ENCODE data around the gene PHACTR1.

The PHACTR1 gene

DNA sequence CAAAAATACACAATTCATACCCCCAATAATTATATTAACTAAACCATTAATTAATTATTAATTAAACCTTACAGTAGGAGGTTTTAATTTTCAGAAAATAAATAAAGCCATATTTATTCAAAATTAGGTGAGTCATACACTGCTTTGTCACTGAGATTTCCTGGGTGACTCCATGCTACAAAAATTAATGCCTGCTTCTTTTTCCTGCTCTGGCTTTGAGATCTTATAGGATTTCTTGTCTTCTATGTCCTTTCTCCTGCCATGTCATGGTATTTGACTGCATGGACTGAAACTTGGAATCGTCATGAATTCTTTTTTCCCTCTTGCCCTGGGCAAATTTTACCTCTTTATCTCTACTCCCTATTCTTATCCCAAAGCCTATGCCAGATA, 133.2 kb downstream of the PHACTR1 start:
- no peak for DNase-seq (ENCODE audit: low spot score)

DNA sequence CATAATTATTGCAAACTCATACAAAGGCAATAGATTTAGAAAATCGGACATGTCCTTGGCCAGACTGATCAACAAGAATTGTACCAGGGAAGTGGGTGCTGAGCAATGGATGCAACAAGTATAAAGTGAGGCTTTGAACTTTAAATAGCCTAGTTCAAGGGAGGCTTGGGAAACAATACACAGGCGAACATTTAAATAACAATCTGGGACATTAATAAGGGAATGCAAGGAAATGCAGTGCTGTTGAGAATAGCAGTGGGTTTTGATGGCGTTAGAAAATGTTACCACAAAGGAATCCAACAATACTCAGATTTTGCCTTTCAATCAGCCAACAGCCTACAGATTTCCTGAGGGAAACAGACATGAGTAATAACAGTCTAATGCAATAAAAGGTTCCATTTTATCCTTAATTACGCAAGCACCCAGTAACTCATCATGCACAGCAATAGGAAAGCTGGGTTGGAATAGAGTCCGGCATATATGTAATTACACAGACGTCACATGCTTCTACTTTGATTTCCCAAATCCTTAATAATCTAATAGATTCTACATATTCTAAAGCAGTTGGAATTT, 134.6 kb downstream of the PHACTR1 start:
- no peak for DNase-seq (ENCODE audit: low spot score)

DNA sequence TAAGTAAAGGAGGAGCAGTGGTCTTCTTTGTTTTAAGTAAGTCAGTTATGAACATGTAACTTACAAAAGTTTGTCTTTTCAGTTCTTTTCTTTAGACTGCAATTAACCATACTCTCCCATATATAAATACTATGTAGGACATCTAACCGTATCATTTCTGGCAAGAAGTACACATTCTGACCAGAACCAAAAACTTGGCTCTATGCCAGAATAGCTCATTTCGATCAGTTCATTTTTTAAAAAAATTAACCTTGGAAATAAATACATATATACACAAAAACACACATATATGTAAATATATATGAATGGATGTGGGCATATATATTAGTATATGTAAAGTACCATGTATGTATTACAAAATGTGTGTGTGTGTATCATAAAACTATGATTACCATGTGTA, 145.0 kb downstream of the PHACTR1 start:
- DNase-seq (ENCODE audit: low spot score) = no peak

DNA sequence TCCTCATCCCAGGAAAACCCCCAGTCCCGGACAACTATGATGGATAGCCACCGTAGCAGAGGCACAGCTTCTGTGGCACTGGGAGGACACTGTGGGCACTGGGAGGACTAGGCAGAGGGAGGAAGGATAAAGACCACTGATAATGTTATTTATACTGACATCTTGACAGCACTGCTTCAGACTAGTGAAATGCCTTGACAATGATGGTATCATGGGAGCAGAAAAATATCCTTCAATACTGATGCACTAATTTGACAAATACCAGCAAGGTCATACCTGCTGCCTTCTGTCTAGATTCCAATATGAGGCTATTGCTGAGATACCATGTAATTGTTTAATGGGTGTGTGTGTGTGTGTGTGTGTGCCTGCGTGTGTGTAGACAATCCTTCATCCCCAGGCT, 148.6 kb downstream of the PHACTR1 start:
- DNase-seq (ENCODE audit: low spot score) = no peak

DNA sequence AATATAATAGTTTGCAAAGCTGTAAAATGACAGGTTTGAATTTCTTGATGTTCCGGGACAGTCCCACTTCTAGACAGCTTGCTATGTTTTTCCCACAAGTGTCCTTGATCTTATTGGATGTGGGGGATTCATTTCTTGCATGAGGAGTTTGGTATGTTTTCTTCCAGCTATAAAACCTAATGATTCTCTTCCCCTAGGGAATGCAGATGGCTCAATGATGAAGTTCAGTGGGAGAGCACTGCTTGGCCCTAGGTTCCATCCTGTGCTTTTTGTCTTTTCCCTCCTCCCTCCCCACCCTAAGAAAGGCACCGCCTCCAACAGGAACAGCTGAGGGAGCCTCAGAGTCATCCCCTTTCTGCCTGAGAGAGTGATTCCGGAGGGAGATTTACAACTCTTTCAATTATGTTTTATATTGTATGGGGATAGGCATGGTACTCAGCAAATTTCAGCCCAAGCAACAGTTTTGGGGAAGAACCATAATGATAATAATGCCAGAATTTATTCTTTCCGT, 149.2 kb downstream of the PHACTR1 start:
- DNase-seq (ENCODE audit: low spot score) = no peak

DNA sequence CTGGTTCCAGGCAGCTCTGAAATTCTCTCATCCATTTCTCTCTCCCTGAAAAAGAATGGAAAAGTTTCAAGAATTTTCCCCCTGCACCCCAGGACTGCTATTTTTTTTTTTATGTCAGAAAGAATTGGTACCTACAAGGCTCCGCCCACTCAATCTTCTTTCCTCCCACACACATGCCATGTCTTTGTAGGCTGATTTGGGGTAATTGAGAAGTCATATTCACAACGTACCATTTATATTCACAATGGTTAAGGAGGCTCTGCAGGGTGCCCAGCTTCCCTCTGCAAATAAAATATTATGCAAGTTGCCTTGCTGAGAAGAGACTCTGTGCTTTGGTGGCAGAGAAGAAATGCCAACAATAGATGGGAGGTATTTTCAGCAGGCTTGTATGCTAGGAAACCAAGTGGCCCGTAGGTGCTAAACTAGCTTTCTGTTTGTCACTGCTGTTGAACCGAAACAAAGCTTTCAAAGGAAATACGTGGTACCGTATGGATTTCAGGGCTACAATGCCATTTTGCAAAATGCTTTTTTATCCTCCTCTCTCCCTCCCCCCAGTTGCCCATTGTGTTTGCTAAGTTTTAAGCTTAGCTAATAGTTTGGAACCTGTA, 150.0 kb downstream of the PHACTR1 start:
- DNase-seq (ENCODE audit: low spot score) = no peak

DNA sequence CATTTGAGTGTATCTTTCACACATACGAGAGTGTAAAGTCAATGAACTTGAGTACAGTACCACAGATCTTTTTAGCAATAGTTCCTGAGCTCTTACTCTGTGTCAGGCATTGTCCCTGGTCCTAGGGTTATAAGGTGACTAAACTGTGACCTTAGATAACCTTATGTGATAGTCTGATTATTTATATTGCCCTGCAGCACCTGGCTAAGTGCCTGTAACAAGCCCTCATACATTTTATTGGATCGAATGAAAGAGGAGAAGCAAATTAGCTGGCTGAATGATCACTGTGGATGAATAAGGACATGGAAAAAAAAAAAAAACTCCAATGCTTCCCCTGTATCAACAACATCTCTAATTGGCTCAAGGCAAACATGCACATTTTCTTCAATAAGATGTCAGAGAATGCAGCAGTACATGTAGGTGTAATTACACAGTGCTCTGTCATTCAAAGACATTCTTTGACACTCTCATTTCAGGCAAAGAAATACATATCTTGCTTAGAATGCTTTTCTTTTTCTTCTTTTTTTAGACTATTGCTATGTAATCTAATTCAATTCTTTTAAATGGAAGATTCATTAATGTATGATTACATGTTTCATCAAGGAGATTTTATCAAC, 153.4 kb downstream of the PHACTR1 start:
- no peak for DNase-seq (ENCODE audit: low spot score)

DNA sequence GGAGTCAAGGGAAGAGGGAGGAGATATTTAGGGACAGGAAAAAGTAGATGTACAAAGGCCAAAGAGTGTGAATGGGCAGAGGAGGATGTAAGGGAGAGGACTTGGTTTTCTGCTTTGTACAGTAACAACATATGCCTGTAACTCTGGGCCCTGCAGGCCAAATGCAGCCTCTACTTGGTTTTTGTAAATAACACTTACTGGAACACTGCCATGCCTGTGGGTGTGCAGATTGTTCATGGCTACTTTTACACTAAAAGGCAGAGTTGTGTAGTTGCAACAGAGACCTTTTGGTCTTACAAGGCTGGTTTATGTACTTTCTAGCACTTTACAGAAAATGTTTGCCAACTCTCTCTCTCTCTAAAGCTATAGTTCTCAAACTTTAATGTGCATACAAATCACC, 157.1 kb downstream of the PHACTR1 start:
- no peak for DNase-seq (ENCODE audit: low spot score)

DNA sequence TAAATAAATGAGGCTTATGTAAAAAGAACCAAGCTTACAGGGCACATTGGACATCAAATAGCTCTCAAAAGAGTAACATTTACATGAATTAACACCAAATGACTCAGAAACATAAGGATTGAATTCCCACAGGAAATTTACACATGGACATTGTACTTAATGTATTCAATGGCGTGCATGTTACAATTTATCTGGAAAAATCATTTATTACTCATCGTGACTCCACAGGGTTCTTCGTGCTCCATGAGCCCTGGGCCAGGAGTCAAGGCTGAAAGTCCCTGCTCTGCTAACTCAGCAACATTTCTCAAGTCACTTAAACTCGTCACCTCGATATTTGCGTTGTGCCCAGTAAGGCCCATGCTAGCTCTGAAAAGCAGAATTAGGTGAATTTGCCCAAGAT, 158.5 kb downstream of the PHACTR1 start:
- DNase-seq (ENCODE audit: low spot score) = no peak

DNA sequence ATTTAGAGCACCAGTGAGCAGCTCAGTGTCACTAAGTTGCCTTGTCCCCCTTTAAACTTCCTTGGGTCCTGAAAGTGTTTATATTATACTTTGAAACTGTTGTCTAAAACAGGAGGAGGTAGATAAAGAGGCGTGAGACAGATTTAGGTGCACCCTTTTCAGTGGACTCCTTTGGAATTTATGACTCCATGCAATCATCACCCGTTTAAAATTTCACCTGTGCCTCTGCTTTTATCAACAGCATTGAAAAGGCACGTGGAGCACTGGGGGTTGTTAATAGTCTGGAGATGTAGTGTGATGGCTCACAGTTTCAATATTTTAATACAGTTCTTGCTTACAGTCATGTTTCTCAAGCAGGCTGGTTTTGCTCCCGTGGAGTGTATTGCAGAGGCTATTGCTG, 162.2 kb downstream of the PHACTR1 start:
- DNase-seq (ENCODE audit: low spot score) = no peak

DNA sequence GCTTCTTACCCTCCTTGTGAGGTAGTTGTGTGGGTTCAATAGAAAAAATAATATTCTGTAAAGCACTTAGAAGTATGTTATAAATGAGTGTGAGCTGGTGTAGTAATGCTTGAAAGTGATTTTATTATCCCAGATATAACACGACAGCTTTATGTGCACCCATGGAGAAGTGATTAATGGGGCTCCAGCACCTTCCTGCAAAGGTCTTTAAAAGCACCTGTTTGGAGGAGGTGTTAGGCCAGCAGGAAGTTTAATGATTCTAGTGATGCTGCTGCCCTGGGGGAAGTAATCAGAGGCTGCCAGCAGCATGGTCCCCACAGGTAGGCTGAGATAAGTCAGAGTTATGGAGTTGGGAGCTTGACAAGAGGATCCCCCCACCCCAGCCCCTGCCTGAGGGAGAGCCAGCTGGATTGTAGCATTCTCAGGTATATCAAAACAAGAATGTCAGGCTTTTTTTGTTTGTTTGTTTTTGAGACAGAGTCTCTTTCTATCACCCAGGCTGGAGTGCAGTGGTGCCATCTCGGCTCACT, 166.3 kb downstream of the PHACTR1 start:
- DNase-seq (ENCODE audit: low spot score) = no peak

DNA sequence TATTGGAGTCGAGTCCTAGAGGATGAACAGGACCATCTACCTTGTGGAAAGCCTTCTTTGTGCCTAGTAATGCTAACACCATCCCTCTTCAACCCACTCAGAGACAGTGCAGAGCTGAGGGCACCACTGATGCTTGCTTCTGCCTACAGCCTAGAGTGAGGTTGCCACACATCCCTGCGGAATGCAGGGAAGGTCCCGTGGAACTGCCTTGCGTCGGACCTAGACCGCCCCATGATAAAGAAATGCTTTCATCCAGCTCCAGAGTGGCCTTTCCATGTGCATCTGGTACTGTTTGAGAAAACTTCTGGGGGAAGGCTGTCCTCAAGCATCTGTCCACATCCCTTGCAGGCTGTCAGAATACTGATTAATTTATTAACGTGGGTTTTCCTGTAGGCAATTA, 168.4 kb downstream of the PHACTR1 start:
- DNase-seq (ENCODE audit: low spot score) = no peak

DNA sequence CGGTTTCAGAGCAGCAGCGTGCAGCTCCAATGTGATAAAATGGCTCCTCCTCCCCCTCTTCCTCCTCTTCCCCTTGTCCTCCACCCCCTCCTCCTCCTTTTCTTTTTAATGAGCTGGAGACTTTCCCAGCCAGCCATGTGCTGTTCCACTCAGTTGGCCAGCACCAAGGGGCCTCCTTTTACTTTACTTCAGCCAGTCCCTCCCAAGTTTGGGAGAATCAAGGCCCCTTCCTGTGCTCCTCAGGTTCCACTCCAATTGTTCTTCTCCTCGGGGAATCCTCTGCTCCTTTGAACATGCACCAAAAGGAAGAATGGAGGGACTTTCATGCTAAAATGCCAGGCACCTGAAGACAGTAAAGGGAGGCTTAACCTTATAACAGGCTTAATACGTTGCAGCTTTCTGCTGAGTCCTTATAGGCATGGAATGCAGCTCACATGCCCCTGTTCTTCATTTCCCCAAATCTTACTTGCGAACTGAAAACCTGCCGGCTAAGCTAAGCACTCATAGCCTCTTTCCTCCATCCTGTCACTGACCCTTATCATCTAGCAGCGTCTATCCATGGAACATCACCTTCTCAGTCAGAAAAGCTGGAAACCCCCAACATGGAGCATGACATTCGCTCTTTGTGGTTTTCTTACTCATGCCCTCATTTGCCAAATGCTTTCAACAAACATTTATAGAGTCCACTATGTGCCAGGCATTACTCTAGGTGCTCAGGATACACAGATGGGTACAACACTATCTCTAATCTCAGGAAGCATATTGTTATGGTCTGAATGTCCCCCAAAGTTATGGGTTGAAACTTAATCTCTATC, 170.6 kb downstream of the PHACTR1 start:
- DNase-seq (ENCODE audit: low spot score) = no peak

DNA sequence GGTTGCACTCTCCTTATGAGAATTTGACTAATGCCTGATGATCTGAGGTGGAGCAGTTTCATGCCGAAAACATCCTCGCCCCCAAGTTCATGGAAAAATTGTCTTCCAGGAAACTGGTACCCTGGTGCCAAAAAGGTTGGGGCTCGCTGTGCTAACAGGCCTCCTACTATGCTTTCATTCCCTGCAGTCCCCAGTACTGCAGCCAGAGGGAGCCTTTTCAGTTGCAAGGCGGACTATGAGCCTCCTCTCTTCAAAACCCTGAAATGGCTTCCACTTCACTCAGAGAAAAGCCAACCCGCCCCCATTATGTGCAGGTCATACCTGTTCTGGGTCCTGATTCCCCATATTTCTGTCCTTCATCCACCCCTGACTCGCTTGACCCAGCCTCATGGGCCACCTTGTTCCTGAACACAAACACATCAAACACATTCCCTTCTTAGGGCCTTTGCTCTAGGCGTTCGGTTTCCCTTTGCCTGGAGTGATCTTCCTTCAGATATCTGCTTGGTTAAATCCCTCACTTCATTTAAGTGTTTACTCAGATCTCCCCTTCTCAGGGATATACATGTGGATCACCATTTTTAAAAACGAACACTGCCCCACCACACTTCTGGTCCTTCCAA, 173.7 kb downstream of the PHACTR1 start:
- peak; percentile 43 for DNase-seq (ENCODE audit: low spot score)

DNA sequence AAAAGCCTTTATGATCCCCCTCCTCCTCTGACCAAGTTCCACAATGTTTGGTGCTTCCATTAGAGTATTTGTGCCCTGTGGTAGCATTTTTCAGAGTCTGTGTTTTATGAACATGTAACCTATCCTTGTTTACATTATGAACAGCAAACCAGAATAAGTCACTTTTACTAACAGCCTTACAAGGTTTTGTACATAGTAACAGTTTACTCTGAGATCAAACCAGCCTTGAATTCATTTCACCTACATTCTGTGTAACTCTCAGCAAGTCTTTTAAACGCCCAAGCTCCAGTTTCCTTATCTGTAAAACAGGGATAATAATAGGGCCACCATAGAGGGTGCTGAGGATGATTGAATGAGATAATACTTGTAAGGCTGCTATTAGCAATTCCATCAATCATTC, 175.0 kb downstream of the PHACTR1 start:
- no peak for DNase-seq (ENCODE audit: low spot score)

DNA sequence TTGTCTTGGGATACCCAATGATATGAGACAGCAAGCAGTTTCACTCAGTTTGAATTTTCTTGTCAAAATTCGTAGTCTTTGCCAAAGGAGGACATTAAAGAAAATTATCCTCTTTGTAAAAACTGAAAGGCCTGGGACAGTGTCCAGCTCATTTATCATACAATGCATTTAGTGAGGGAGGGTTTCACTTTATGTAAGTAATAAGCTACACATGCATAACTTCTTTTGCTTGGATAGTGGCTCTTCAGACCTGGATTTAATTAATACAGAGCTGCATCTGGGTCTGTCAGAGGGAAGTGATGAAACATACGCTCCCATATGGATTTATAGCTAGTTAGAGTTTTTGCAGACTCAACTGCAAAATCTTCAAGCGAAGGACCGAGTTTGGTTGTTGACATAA, 175.6 kb downstream of the PHACTR1 start:
- no peak for DNase-seq (ENCODE audit: low spot score)

DNA sequence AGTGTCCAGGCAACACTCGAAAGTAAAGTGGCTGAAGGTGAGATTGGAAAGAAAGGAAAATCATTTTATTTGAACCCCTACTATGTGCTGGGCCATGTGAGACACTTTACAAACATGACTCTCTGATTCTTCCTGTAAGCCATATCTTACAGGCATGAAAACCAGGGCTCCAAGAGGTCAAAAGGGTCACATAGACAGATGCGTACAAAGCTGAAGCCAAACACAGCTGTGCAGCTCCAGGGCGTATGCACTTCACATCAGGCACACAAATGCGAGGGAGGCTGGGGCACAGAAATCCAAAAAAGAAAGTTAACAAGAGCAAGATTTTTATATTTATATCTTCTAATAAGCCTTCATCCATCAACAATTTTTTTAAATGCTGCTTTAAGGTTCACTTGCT, 176.5 kb downstream of the PHACTR1 start:
- no peak for DNase-seq (ENCODE audit: low spot score)

DNA sequence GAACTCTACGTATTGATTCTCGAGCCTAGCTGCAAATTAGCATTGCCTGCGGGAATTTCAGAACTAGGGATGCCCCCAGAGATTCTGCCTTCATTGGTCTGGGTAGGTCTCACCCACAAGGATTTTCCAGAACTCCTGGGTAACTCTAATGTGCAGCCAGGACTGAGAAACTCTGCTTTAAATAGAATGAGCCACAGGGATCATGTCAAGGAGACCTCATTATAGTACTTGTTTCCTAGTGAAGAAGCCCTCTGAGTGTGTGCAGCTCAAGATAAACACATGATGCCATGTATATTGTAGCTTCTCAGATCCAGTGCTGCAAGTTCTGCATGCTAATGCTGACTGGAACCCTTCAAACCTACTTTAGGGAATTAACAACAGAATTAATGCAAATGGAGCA, 179.2 kb downstream of the PHACTR1 start:
- DNase-seq (ENCODE audit: low spot score) = no peak

DNA sequence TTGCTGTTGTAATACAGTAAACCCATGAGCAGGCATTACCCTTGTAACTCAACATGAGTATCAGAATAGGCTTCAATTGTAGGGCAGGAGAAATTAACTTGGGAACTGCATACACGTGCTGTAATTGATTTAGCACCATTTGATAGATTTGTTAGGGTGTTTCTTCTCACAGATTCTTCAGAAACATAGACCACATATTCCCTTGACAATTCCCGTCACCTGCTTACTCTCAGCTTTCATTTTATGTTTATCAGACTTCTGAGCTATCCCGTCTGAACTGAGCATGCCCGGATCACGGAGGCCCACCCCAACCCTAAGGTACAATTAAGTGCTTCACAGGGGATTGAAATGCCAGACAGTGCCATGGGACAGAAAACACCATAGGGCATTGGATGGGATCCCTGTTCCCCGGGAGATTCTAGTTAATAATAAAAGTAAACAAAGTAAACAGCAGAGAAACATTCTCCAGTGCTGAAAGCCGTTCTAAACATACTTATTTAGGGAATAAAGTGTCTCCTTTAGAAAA, 179.7 kb downstream of the PHACTR1 start:
- no peak for DNase-seq (ENCODE audit: low spot score)

DNA sequence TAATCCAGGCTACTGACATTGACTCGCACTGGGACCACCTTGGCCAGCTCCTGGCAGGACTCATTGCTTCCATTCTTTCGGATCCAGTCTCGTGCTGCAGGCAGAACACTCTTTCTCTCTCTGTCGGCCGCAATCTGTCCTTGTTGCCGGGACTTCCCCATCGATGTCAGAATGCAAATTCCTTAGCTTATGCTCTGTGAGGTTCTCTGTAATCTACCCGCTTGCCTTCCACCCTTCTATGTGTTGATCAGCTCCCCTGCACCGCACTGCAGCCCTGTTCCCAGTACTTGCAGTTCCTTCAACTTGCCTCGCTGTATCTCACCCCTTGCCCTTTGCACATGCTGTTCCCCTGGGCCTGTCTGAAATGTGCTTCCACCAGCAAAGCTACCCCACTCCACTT, 182.0 kb downstream of the PHACTR1 start:
- no peak for DNase-seq (ENCODE audit: low spot score)

DNA sequence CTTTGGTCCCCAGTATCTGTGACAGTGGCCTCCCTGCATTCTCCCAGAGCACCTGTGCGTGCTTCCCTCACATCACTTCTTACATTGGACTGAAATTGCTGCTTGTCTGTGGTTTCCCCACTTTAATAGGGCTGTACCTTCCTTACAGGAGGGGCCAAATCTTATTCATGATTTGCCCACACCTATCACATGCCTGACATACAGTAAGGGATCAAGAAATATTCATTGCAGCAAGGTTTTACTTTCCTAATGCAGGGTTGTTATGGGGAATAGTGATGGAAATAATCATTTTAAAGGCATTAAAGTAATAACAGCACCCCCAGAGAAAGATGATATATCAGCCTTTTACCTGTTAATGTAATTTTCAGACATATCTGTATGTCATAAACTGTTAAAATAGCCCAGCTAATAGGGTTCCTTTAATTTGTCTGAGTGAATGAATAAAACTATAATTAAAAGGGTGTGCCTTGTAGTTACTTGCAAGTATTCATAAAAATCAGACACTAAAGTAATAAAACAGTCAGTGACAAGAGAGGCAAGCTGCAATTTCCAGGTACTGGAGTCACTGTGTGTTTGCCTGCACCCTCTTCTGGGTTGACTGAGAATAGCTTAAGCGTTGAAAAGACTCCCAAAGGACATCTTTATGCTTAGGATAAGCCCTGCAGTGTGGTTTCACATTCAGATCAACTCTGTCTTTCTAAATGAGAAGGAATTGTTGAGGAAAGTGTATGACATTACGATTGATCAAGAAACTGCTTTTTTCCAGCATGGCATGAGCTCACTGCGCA, 182.7 kb downstream of the PHACTR1 start:
- DNase-seq (ENCODE audit: low spot score) = peak; percentile 42
